Activated CD4-positive, alpha-beta T cell treated with anti-CD3 and anti-CD28 coated beads, Interleukin-2, amount 10 ng/mL, durations not matched to agents 7 days and 5 days (primary cell): ENCODE data around the gene CFL2. TPM values are rescaled to one million over a fixed set of nuclear protein-coding genes. Genes with fewer than 3 reads are reported as not detected.

Experiments
- CTCF ChIA-PET: fragments of 350-600 bp; sonication (Branson Sonifier 250); formaldehyde crosslinking; loops from one replicate; lab custom pipeline; 2021; ENCODE audit warnings: antibody characterized with exemption; lab: Charles Lee
- POLR2A ChIA-PET: fragments of 350-600 bp; sonication (Branson Sonifier 250); formaldehyde crosslinking; loops from one replicate; lab custom pipeline; 2021; ENCODE audit warnings: antibody characterized with exemption; lab: Charles Lee
- DNase-seq: peaks from one replicate; pipeline ENCODE4 v3.0.0-alpha.2; 2020
- H3K27ac Mint-ChIP-seq: one replicate; pipeline ENCODE4 v1.8.0; 2021; ENCODE audit warnings: mild to moderate bottlenecking, moderate library complexity, mixed read lengths
- H3K27me3 Mint-ChIP-seq: one replicate; pipeline ENCODE4 v1.8.0; 2021; ENCODE audit warnings: mixed read lengths
- H3K36me3 Mint-ChIP-seq: one replicate; pipeline ENCODE4 v1.8.0; 2021; ENCODE audit warnings: low read depth, mixed read lengths
- H3K4me1 Mint-ChIP-seq: one replicate; pipeline ENCODE4 v1.8.0; 2021; ENCODE audit warnings: mixed read lengths
- H3K4me3 Mint-ChIP-seq: one replicate; pipeline ENCODE4 v1.8.0; 2021; ENCODE audit warnings: mild to moderate bottlenecking, moderate library complexity, mixed read lengths
- H3K9me3 Mint-ChIP-seq: one replicate; pipeline ENCODE4 v1.8.0; 2021; ENCODE audit warnings: mixed read lengths
- total RNA-seq, 2 experiments: library from RNA; stranded (reverse); gene quantifications; one replicate each; pipeline ENCODE4 v1.2.3, GENCODE V29; 2021

Gene CFL2
- total RNA-seq, 2 experiments from 2014 or later: 5.4 to 6.3 TPM

GRCh38 chr14:34723867-34724266, 9.5 kb upstream of the CFL2 start:
- POLR2A ChIA-PET: no interaction called here
- H3K9me3 Mint-ChIP-seq: no peaks in the 10 kb centered on the region
- no peak overlapping the region for H3K27ac Mint-ChIP-seq
- peaks cover 16% of the 10 kb centered on the region for H3K27me3 Mint-ChIP-seq
- no peaks in the 10 kb centered on the region for H3K36me3 Mint-ChIP-seq
- CTCF ChIA-PET: interaction anchor here (2.1 to 2.6 kb wide), 2 partner anchors 10 to 51 kb away, joined by 8 to 14 read pairs; partner anchors contain the start of gene CFL2
- no peak overlapping the region for H3K4me3 Mint-ChIP-seq
- no peak for DNase-seq
- peaks cover 7% of the 10 kb centered on the region for H3K4me1 Mint-ChIP-seq

DNA sequence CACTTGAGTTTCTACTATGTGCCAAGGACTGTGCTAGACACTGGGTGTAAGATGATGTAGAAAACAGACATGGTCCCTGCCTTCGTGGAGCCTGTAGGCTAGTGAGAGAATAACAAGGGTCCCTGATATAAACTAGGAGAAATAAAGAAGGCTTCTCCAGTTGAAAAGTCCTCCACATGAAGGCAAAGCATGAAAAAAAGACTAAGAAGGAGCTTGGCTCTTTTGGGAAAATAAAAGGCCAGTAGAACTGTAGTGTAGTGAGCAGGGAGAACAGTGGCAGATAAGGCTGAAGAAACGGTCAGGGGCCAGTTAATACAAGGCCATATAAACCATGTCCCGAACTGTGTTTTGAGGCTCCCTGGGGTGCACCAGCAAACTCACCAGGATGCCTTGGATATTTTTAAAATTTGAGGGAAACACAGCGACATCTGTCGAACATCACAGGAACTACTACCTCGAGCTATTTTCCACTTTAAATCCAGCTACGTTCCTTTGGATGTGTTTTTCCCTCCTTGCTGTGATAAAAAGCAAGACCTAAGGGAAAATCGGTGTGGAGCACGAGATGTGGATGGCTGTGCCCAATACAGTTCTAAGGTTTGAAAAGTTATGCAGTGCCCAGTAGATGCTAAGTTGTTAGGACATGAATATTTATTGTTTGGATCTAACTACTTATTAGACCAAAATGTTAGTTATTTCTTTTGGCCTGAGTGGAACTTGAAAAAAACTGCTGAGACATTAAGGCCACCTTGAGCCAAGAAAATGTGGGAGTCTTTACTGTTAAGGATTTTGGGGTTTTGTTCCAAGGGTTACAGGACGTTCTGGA, 8.5 kb upstream of the CFL2 start:
- H3K9me3 Mint-ChIP-seq: no peaks in the 10 kb centered on the region
- CTCF ChIA-PET: interaction anchor here (0.5 to 2.6 kb wide), 9 partner anchors 9 to 71 kb away, joined by 3 to 14 read pairs (median 4); partner anchors contain the start of gene CFL2
- POLR2A ChIA-PET: interaction anchor here (0.5 to 0.6 kb wide), 3 partner anchors 106 to 638 kb away, joined by 3 to 7 read pairs (median 3); no protein-coding TSS in a partner anchor

GRCh38 chr14:34721129-34721528, 6.7 kb upstream of the CFL2 start:
- CTCF ChIA-PET: interaction anchor here (1.0 kb wide), 1 partner anchor 19 kb away, joined by 3 read pairs; no protein-coding TSS in a partner anchor
- POLR2A ChIA-PET: no interaction called here
- no peak for DNase-seq
- H3K4me3 Mint-ChIP-seq: no peak overlapping the region
- H3K27me3 Mint-ChIP-seq: peaks cover 24% of the 10 kb centered on the region
- H3K27ac Mint-ChIP-seq: no peak overlapping the region
- peaks cover 7% of the 10 kb centered on the region for H3K4me1 Mint-ChIP-seq
- no peaks in the 10 kb centered on the region for H3K36me3 Mint-ChIP-seq
- no peaks in the 10 kb centered on the region for H3K9me3 Mint-ChIP-seq

More for the DNA sequence above, 8.5 kb upstream of the CFL2 start:
- Mint-ChIP-seq H3K27ac (no peak overlapping the region), H3K4me1 (peaks cover 7% of the 10 kb centered on the region), H3K27me3 (peaks cover 20% of the 10 kb centered on the region), H3K4me3 (no peak overlapping the region), H3K36me3 (no peaks in the 10 kb centered on the region)
- DNase-seq: peak; percentile 35

- Mint-ChIP-seq H3K4me1 (peaks cover 18% of the 10 kb centered on the region), H3K27ac (no peak overlapping the region), H3K9me3 (no peaks in the 10 kb centered on the region), H3K27me3 (peaks cover 24% of the 10 kb centered on the region), H3K36me3 (no peaks in the 10 kb centered on the region), H3K4me3 (no peak overlapping the region)
- ChIA-PET CTCF (interaction anchor here (1.4 kb wide), 1 partner anchor 46 kb away, joined by 5 read pairs; no protein-coding TSS in a partner anchor), POLR2A (no interaction called here)
- DNase-seq: no peak
These were observed 4.4 kb upstream of the CFL2 start for GRCh38 chr14:34718750-34719304.

GRCh38 chr14:34715127-34715863, 902 bp upstream of the CFL2 start:
- ChIA-PET CTCF (interaction anchor here (2.9 kb wide), 1 partner anchor 8 kb away, joined by 8 read pairs; no protein-coding TSS in a partner anchor), POLR2A (no interaction called here)
- H3K4me1 Mint-ChIP-seq: peaks cover 25% of the 10 kb centered on the region
- no peaks in the 10 kb centered on the region for H3K9me3 Mint-ChIP-seq
- peak overlapping the region; percentile 76 for H3K4me3 Mint-ChIP-seq
- no peak for DNase-seq
- H3K27ac Mint-ChIP-seq: peak overlapping the region; percentile 76
- peaks cover 13% of the 10 kb centered on the region for H3K27me3 Mint-ChIP-seq
- H3K36me3 Mint-ChIP-seq: peaks cover 7% of the 10 kb centered on the region

GRCh38 chr14:34713681-34714319, 593 bp downstream of the CFL2 start:
- H3K27me3 Mint-ChIP-seq: peaks cover 7% of the 10 kb centered on the region
- H3K4me1 Mint-ChIP-seq: peaks cover 25% of the 10 kb centered on the region
- ChIA-PET CTCF (interaction anchor here (2.9 kb wide), 1 partner anchor 9 kb away, joined by 8 read pairs; no protein-coding TSS in a partner anchor), POLR2A (interaction anchor here (0.8 kb wide), 1 partner anchor 332 kb away, joined by 3 read pairs; the partner anchor contains the start of gene FAM177A1)
- H3K9me3 Mint-ChIP-seq: no peaks in the 10 kb centered on the region
- peak overlapping the region; percentile 87 for H3K4me3 Mint-ChIP-seq
- peak; percentile 8 for DNase-seq
- peak overlapping the region; percentile 94 for H3K27ac Mint-ChIP-seq
- H3K36me3 Mint-ChIP-seq: peaks cover 7% of the 10 kb centered on the region

GRCh38 chr14:34713122-34713680, 1.2 kb downstream of the CFL2 start:
- Mint-ChIP-seq H3K36me3 (peaks cover 7% of the 10 kb centered on the region), H3K4me3 (peak overlapping the region; percentile 87), H3K27ac (peak overlapping the region; percentile 94), H3K4me1 (peaks cover 25% of the 10 kb centered on the region), H3K9me3 (no peaks in the 10 kb centered on the region), H3K27me3 (peaks cover 5% of the 10 kb centered on the region)
- ChIA-PET CTCF (interaction anchor here (2.9 kb wide), 1 partner anchor 10 kb away, joined by 8 read pairs; no protein-coding TSS in a partner anchor), POLR2A (interaction anchor here (0.8 kb wide), 1 partner anchor 333 kb away, joined by 3 read pairs; the partner anchor contains the start of gene FAM177A1)
- no peak for DNase-seq

- no peak overlapping the region for H3K27ac Mint-ChIP-seq
- H3K4me1 Mint-ChIP-seq: peaks cover 25% of the 10 kb centered on the region
- ChIA-PET POLR2A (no interaction called here), CTCF (interaction anchor here (0.5 kb wide), 1 partner anchor 498 kb away, joined by 3 read pairs; no protein-coding TSS in a partner anchor)
- H3K9me3 Mint-ChIP-seq: no peaks in the 10 kb centered on the region
- H3K27me3 Mint-ChIP-seq: peaks cover under 1% of the 10 kb centered on the region
- H3K36me3 Mint-ChIP-seq: peaks cover 7% of the 10 kb centered on the region
- no peak for DNase-seq
- H3K4me3 Mint-ChIP-seq: no peak overlapping the region
These were observed 2.3 kb downstream of the CFL2 start for GRCh38 chr14:34711796-34712712.

GRCh38 chr14:34711169-34711568, 3.2 kb downstream of the CFL2 start:
- Mint-ChIP-seq H3K4me3 (no peak overlapping the region), H3K4me1 (peaks cover 25% of the 10 kb centered on the region), H3K27ac (no peak overlapping the region), H3K36me3 (peaks cover 7% of the 10 kb centered on the region), H3K27me3 (no peaks in the 10 kb centered on the region), H3K9me3 (no peaks in the 10 kb centered on the region)
- POLR2A ChIA-PET: no interaction called here
- CTCF ChIA-PET: no interaction called here
- DNase-seq: no peak

GRCh38 chr14:34710744-34711143, 3.6 kb downstream of the CFL2 start:
- Mint-ChIP-seq H3K36me3 (peaks cover 7% of the 10 kb centered on the region), H3K27ac (no peak overlapping the region), H3K4me1 (peaks cover 23% of the 10 kb centered on the region), H3K27me3 (no peaks in the 10 kb centered on the region), H3K9me3 (no peaks in the 10 kb centered on the region), H3K4me3 (no peak overlapping the region)
- DNase-seq: no peak
- ChIA-PET CTCF (no interaction called here), POLR2A (no interaction called here)

DNA sequence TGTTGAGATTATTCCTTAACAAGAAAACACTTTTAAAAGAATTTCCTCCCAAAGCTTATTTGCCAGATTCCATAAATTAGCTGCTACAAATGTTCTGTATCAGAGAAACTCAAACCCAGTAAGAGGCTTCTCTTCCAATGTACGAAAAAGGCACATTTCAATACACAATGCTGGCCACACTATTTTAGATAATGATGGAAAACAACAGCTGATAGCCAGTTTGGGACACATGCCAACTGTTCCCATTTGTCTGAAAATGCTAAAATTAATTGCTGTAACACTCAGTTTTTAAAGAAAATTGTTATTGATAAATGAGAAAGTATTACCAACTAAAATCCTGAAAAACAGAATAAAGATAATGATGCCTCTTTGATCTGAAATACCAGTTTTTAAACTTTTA, 4.4 kb downstream of the CFL2 start:
- CTCF ChIA-PET: no interaction called here

More for the DNA sequence above, 4.4 kb downstream of the CFL2 start:
- no peaks in the 10 kb centered on the region for H3K9me3 Mint-ChIP-seq
- no peak for DNase-seq
- H3K4me3 Mint-ChIP-seq: no peak overlapping the region
- peaks cover 7% of the 10 kb centered on the region for H3K36me3 Mint-ChIP-seq
- no peaks in the 10 kb centered on the region for H3K27me3 Mint-ChIP-seq
- POLR2A ChIA-PET: no interaction called here
- peaks cover 17% of the 10 kb centered on the region for H3K4me1 Mint-ChIP-seq
- H3K27ac Mint-ChIP-seq: no peak overlapping the region
